ENCODE results near the gene CENATAC. TPM values are rescaled to one million over a fixed set of nuclear protein-coding genes. Genes with fewer than 3 reads are reported as not detected.
A peak's percentile ranks its signal among the peaks of the same experiment; 100 is the strongest.

Gene CENATAC, protein sequence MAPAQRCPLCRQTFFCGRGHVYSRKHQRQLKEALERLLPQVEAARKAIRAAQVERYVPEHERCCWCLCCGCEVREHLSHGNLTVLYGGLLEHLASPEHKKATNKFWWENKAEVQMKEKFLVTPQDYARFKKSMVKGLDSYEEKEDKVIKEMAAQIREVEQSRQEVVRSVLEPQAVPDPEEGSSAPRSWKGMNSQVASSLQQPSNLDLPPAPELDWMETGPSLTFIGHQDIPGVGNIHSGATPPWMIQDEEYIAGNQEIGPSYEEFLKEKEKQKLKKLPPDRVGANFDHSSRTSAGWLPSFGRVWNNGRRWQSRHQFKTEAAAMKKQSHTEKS
- total RNA-seq: 122 and 138 TPM in 2 replicates
- 47.2 TPM for total RNA-seq (2013)
- polyA plus RNA-seq: 50.1 and 79.6 TPM in 2 replicates
- polyA minus RNA-seq: 35.3 and 56.5 TPM in 2 replicates

DNA sequence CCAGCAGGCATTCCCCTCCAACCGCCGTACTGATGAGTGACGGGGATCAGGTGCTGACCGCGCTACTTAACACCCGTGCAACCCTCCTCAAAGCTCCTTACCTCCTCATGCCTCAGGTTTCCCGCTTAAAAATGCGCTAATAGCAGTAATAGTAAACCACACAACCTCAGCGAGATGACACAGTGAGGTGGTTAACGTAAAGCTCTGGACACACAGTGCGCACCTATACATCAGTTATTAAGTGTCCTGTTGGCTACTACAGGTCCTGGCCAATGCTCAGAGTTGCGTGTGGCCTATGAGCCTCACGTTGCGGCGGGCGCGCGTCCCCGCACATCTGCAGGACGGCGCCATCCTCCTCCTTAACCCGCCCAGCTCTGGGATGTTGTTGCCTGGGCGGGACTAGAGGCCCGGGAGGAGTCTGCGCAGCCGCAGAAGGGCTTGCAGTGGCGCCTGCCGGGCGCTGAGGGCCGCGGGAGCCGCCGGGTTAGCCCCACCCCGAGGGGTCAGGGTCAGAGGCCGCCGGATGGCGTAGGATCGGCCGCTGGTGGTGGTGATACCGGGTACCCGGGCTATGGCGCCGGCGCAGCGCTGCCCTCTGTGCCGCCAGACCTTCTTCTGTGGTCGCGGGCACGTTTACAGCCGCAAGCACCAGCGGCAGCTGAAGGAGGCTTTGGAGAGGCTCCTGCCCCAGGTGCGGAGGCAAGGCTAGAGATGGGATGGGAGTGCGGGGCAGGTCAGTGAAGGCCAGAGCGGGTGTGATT lies at the start of gene CENATAC:
TSS of gene CENATAC (plus strand) at position 512 of the 761 bp plus-strand sequence. CDS start at position 572, 60 bp downstream.
- Histone ChIP-seq H3K36me3 (replicated peaks in 1 of 2; ENCODE audit: control extremely low read depth in 1 of 2, control insufficient read depth in 1 of 2, extremely low read depth in 1 of 2, insufficient read depth in 2 of 2, low read length in 1 of 2) (peaks cover 3 to 18% of the 10 kb centered on the region in 2 experiments), H3K4me1 (ENCODE audit: control insufficient read depth in 2 of 2, insufficient read depth in 2 of 2, low read length in 2 of 2) (peaks cover 17 to 22% of the 10 kb centered on the region in 2 donors), H3K27me3 (replicated peaks in 1 of 4; ENCODE audit: control extremely low read depth in 1 of 4, control insufficient read depth in 3 of 4, insufficient read depth in 4 of 4, low read length in 3 of 4) (no peaks in the 10 kb centered on the region), H3K27ac (ENCODE audit: low read length in 2 of 2) (peak within 1 kb of the TSS; percentile 52 to 77), H4K20me1 (ENCODE audit: control insufficient read depth, insufficient read depth, low read length, poor library complexity, severe bottlenecking) (no peaks in the 10 kb centered on the region), H2AFZ (ENCODE audit: insufficient read depth, low read depth, low read length, poor library complexity, severe bottlenecking) (peak within 1 kb of the TSS; percentile 90), H3K79me2 (ENCODE audit: control insufficient read depth, insufficient read depth, low read length) (peaks cover 35% of the 10 kb centered on the region), H3K4me2 (replicated peaks; ENCODE audit: low read depth, low read length, poor library complexity, severe bottlenecking) (peak within 1 kb of the TSS; percentile 90), H3K9me3 (ENCODE audit: control extremely low read depth in 1 of 3, control insufficient read depth in 2 of 3, insufficient read depth in 1 of 3, low read length in 2 of 3) (no peaks in the 10 kb centered on the region), H3K9ac (ENCODE audit: low read length) (peak within 1 kb of the TSS; percentile 88), H3K4me3 (ENCODE audit: control extremely low read depth in 1 of 5, extremely low read depth in 1 of 5, insufficient read depth in 1 of 5, low read depth in 2 of 5, low read length in 4 of 5) (peak within 1 kb of the TSS; percentile 76 to 90 (median 82))
- ChIA-PET POLR2A (interaction anchor here (1.0 to 1.2 kb wide), 6 partner anchors 15 to 1853 kb away, joined by 3 to 14 read pairs (median 4); partner anchors contain the start of genes CBL, RPS25 and TRAPPC4), CTCF (interaction anchor here (1.0 to 2.3 kb wide), 3 partner anchors 20 to 262 kb away, joined by 3 to 8 read pairs (median 3); partner anchors contain the start of genes RPS25 and TRAPPC4)
- Mint-ChIP-seq H3K9me3 (ENCODE audit: insufficient read depth) (no peaks in the 10 kb centered on the region), H3K4me1 (peaks cover 35% of the 10 kb centered on the region), H3K4me3 (peak within 1 kb of the TSS; percentile 99), H3K27me3 (no peaks in the 10 kb centered on the region), H3K27ac (peak within 1 kb of the TSS; percentile 94)
- ATAC-seq (ENCODE audit: low read depth): peak; percentile 95
- WGBS (ENCODE audit: insufficient coverage): under 1% methylated on average over 53 of the region's 54 CpGs
- intact Hi-C loops (cut with micrococcal nuclease): loop anchor here (1.0 to 5.0 kb wide), 5 partner anchors 20 to 426 kb away; partner anchors contain the start of genes ARCN1, HYOU1, RPS25 and SLC37A4
- peak; percentile 94 for DNase-seq
- TF ChIP-seq CTCF (IDR thresholded peaks at IDR 0.05): no peak
- no peak for TF ChIP-seq EZH2 (IDR thresholded peaks at IDR 0.05; ENCODE audit: borderline replicate concordance, insufficient read depth, low read depth, low read length, poor library complexity, severe bottlenecking)

All from B cell (primary cell).